ENCODE results near the gene CLEC4G.

The CLEC4G gene

DNA sequence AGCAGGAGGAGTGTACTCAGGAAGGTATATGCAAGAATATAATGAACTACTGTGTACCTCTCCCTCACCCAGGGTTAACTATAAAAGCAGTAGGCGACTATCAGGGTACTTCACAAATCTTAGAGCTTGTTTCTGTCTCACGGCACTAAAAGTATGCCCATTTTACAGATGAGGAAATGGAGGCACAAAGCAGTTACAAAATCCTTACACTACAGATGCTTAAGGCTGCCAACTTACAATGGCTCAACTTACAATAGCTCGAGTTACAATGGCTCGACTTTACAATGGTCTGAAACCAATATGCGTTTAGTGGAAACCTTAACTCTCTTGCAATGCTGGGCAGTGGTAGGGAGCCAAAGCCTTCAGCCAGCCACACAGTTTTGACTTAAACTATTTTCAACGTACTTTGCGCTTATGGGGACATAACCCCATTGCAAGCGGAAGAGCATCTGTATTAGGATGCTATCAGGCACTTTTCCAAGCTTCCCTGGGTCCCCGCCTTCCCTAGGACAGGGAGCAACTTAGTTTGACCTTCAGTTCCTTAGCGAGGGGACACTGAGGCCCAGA, 34.1 kb downstream of the CLEC4G start:
- no peak for DNase-seq (ENCODE audit: low spot score)

DNA sequence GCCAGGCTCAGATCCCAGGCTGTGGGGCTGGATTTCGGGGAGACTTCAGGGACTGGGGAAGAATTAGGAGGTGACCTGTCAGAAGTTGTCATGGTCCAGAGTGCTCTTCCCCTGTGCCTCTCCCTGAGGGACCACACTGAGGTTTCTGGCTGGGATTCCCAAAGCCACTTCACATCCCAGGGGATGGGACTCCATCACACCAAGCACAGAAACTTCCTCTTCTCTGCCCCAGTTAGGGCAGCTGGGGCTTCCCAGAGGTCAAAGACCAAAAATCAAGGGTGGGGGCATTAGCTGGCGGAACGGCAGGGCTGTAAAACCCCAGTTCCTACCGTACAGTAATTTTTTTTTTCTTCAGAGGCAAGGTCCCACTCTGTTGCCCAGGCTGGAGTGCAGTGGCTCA, 37.4 kb downstream of the CLEC4G start:
- no peak for DNase-seq (ENCODE audit: low spot score)

DNA sequence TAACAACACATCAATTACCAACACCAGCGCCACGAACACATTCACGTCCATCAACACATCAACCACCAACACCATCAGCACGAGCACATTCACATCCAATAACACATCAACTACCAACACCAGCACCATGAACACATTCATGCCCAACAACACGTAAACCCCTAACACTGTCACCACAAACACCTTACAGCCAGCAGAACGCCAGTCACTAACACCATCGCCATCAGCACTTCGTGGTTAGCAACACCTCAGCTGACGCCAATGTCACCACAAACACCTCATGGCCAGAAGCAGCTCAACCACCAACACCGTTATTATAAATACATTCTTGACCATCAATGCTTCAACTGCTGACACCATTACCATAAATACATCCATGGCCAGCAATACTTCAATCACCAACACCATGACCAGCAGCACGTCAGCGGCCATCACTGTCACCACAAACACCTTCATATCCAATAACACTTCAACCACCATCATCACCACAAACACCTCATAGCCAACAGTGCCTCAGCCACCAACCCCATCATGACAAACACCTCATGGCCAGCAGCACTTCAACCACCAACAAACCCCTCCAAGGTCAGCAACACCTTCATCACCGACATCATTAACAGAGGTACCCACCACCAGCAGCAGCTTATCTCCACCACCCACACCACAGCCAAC, 39.4 kb downstream of the CLEC4G start:
- peak; percentile 24 for DNase-seq (ENCODE audit: low spot score)

DNA sequence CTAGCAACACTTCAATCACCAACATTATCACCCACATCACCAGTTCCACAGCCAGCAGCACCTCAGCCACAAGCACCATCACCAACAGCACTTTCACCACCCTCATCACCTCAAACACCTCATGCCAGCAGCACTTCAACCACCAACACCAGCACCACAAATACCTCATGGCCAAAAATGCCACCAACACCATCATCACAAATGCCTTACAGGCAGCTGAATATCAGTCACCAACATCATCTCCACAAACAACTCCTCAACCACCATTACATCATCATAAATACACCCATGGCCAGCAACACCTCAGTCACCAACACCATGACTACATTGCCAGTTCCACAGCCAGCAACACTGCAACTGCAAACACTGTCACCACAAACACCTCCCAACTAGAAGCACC, 40.4 kb downstream of the CLEC4G start:
- DNase-seq (ENCODE audit: low spot score) = peak; percentile 25

DNA sequence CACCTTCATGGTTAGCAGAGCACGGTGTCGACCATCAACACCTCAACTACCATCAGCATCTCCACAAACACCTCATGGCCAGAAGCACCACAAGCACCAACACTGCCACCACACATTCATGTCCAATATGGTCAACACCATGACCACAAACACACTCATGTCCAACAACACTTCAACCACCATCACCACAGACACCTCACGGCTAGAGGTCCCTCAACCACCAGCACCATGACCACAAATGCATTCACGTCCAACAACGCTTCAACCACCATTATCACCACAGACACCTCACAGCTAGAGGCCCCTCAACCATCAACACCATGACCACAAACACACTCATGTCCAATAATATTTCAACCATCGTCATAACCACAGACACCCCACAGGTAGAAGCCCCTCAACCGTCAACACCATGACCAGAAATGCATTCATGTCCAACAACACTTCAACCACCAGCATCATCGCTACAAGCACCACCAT, 41.1 kb downstream of the CLEC4G start:
- DNase-seq (ENCODE audit: low spot score) = peak; percentile 16

DNA sequence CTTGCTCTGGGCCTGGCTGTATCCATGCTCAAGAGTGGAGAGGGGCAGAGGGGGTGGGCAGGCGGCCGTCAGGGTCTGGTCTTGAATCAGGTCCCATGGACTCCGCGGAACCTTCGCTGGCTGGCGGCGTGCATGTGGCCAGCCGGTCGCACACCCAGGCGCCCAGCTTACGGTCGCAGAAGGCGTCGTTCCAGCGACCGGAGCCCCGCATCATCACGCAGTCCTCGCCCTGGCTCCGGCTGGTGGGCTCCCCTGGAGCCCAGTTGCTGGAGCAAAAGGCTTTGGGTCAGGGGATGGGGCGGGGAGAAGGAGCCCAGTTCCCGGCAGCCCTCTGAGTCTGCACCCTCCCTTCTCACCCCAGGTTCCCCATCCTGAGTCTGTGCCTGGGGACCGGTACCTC, 42.7 kb downstream of the CLEC4G start:
- DNase-seq (ENCODE audit: low spot score) = no peak

DNA sequence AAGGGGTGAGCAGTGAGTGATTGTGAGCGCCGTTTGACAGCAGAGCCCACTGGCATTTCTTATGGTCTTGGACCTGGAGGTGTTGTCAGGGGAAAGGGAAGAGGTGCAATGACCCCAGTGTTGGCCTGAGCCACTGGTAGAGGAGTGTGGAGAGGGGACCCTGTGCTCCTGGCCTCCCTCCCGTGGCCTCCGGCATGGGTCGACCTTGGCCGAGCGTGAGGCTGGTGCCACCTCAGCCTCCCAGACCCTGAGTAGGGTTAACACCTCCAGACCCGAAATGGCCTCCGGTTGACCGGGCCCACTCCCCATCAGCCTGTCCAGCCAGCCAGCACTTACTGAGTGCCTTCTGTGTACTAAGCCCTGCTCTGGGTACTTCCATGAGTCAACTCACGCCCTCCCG, 44.7 kb downstream of the CLEC4G start:
- no peak for DNase-seq (ENCODE audit: low spot score)

GRCh38 chr19:7685546-7686445, 46.1 kb downstream of the CLEC4G start:
- DNase-seq (ENCODE audit: low spot score) = no peak

- no peak for DNase-seq (ENCODE audit: low spot score)
These were observed 49.6 kb downstream of the CLEC4G start for GRCh38 chr19:7682175-7682855.

DNA sequence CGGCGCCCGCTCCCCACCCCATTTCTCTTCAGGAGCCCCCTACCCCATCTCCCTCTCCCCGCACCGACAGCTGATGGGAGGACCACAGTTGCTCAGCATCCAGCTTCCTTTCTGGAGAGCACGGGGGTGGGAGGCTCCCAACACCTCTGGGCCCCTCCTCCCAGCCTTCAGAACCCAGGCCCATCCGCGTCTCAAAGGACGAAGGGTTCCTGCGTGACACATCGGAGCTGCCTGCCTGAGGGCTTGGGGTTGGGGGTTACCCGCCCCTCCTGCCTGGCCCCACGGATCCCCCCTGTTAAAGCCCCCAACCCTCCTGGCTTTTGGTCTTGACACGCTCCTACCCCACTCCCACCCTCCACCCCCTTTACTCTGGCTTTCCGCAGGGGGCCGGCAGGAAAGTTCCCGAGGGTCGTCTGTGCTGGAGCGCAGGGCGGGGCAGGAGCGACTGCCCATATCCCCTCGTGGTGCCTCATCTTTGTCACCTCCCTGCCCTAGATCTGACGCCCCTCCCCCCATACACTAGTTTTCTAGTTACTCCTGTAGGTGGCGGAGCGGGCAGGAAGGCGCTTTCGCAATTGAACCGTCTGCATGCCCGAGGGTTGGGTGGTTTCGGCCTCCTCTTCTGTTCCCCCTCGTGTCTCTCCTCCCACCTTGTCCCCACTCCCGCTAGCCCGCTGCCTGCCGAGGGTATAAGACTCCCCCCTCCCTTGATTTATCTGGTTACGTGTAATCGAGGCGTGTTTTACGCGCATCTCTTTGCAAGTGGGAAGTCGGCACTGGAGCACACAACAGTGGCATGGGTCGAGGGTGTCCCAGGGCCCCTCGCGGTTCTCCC, 50.4 kb downstream of the CLEC4G start:
- DNase-seq (ENCODE audit: low spot score) = peak; percentile 88

- DNase-seq (ENCODE audit: low spot score) = peak; percentile 86
These were observed 51.1 kb downstream of the CLEC4G start, which contains the start of gene TRAPPC5 for GRCh38 chr19:7680606-7681339. Gene TRAPPC5, plus strand, starts transcription at chr19:7680833. Its CDS starts 1,421 bp downstream, at chr19:7682254.

DNA sequence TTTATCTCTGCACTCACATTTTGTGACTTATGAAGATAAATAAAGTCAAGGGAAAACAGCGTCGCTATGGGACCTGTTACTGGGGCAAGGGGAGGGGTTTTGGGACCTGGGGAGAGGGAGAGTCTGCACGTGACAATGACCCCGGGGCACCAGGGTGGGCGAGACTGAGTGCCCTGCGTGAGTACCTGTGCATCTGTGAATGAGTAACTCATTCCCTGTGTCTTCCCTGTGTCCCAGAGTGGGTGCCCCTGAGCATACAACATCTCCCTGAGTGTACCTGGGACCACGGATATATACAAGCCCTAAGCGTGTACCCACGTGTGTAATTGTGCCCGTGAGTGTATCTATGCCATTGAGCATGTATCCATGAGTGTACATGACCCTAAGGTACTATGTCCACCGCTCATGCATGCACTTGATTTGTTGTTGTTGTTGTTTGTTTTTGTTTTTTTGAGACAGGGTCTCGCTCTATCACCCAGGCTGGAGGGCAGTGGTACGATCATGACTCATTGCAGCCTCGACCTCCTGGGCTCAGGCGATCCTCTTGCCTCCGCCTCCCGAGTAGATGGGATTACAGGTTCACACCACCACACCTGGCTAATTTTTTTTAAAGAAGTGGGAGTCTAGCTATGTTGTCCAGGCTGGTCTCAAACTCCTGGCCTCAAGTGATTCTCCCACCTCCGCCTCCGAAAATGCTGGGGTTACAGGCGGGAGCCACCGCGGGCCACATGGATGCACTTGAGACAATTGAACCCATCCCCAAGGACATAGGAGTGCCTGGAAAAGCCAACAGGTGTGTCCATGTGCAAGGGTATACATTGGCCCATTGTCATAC, 51.9 kb downstream of the CLEC4G start:
- no peak for DNase-seq (ENCODE audit: low spot score)

DNA sequence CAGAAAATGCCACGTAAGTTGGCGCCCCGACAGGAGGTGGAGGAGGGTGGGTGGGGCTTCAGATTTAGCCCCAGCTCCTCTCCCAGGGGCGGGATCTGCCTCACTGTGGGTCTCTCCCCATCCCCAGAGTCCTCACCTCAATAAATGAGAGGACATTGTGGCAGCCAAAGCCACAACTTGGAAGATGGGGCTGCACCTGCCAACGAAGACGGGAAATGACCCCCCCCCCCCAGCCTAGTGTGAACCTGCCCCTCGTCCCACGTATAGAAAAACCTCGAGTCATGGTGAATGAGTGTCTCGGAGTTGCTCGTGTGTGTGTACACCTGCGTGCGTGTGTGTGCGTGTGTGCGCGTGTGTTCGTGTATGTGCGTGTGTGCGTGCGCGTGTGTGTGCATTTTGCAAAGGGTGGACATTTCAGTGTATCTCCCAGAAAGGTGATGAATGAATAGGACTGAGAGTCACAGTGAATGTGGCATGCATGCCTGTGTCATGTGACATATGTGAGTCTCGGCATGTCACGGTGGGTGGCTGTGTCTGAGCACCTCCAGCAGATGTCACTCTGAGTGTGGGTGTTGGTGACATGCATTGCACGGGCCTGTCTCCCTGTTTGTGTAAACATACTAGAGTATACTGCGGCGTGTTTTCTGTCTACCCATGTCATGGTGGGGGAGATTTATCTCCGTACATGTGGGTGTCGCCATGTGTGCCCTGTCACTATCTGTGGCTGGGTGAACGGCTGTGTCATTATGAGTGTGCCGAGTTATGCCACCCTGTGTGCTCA, 52.7 kb downstream of the CLEC4G start:
- DNase-seq (ENCODE audit: low spot score) = peak; percentile 80
